Transverse colon (tissue), 3 donors: Measurements from ENCODE around the gene DTNBP1.

Source experiments
- CTCF ChIP-seq, 5 experiments: fragments of 200-600 bp in 3 of 5; fragments of 450-650 bp in 2 of 5; sonication (generic) in 3 of 5; IDR thresholded peaks; 1 replicate in 2 of 5; 2 replicates in 3 of 5; pipeline ENCODE4 v1.5.1; 2016 to 2017; ENCODE audit warnings: antibody characterized with exemption in 5 of 5, inconsistent platforms in 3 of 5, mild to moderate bottlenecking in 2 of 5, moderate library complexity in 1 of 5
- EP300 ChIP-seq: sonication (generic); formaldehyde crosslinking; IDR thresholded peaks from one replicate; pipeline ENCODE4 v1.6.1; 2017; ENCODE audit warnings: antibody characterized with exemption, low read depth
- POLR2A ChIP-seq: fragments of 450-650 bp; IDR thresholded peaks from one replicate; pipeline ENCODE4 v1.6.1; 2016; ENCODE audit warnings: antibody characterized with exemption, mild to moderate bottlenecking, moderate library complexity

DNA sequence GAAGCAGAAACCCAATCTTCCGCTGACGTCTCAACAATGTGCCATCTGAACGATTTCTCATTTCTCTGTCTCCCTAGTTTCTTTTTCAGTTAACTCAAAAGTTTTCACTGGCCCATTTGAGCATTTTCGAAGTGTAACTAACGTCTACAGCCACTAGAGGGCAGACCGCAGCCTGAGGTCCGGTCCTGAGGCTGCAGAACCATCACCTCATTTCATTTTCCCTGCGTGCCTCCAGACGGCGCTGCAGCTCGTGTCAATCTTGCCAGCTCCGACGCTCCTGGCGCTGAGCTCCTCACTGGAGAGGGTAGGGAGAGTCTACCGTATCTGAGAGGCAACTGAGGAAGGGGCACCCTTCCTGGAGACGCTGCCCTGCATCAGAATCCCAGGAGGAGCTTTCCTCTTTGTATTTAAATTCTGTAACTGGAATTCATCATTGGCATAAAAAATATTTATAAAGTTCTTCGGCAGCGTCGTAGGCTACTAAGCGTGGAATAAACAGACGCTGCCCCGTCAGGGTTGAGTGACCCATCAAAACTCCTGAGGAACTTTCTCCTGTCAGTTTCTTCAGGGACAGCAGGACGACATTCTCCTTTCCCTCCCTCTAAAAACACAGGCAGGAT, 28.5 kb upstream of the DTNBP1 start:
- TF ChIP-seq POLR2A = no peak
- peak; percentile 98 to 100 (median 99) for TF ChIP-seq CTCF (IDR thresholded peaks at IDR 0.05)
- no peak for TF ChIP-seq EP300
